Kidney (tissue), 14 donors: ENCODE data around the gene BCAR1. TPM values are rescaled to one million over a fixed set of nuclear protein-coding genes. Genes with fewer than 3 reads are reported as not detected.

Experiments
- DNase-seq, 5 donors: peaks; one replicate each; pipeline ENCODE4 v3.0.0-alpha.2; 2013 to 2020
- FAIRE-seq: peaks from 2 replicates; lab custom pipeline; 2012; peaks lifted over from hg19 to GRCh38; lab: Jason Lieb, UNC
- H3K27ac ChIP-seq, 2 donors: one replicate each; pipeline ENCODE4 v1.7.0; 2013; ENCODE audit warnings: low read depth in 2 of 2, low read length in 2 of 2, inconsistent platforms in 1 of 2
- H3K27me3 ChIP-seq: one replicate; pipeline ENCODE4 v1.7.1; 2013; ENCODE audit warnings: low read length, inconsistent platforms; ENCODE audit not compliant: control insufficient read depth, insufficient read depth
- H3K36me3 ChIP-seq, 3 donors: one replicate each; pipeline versions ENCODE4 v1.7.0 to v1.7.1; 2013; ENCODE audit warnings: low read length in 3 of 3, control low read depth in 1 of 3, inconsistent platforms in 1 of 3; ENCODE audit not compliant: insufficient read depth in 3 of 3, control insufficient read depth in 2 of 3
- H3K4me1 ChIP-seq, 3 donors: one replicate each; pipeline versions ENCODE4 v1.7.0 to v1.7.1; 2013; ENCODE audit warnings: low read length in 3 of 3, inconsistent platforms in 1 of 3, low read depth in 1 of 3; ENCODE audit not compliant: control insufficient read depth in 2 of 3, insufficient read depth in 2 of 3
- H3K4me3 ChIP-seq, 3 donors: one replicate each; pipeline versions ENCODE4 v1.7.0 to v1.8.1; 2013; ENCODE audit warnings: low read length in 3 of 3, control low read depth in 1 of 3, inconsistent platforms in 1 of 3
- H3K9ac ChIP-seq, 3 donors: one replicate each; pipeline versions ENCODE4 v1.7.0 to v1.7.1; 2013; ENCODE audit warnings: low read length in 3 of 3, control low read depth in 1 of 3, inconsistent platforms in 1 of 3
- H3K9me3 ChIP-seq, 3 donors: one replicate each; pipeline versions ENCODE4 v1.7.0 to v1.7.1; 2013; ENCODE audit warnings: low read length in 3 of 3, control low read depth in 1 of 3, inconsistent platforms in 1 of 3; ENCODE audit not compliant: control insufficient read depth in 2 of 3, insufficient read depth in 1 of 3
- CTCF ChIP-seq: IDR thresholded peaks from 3 replicates; pipeline ENCODE4 v1.5.1; 2012; ENCODE audit warnings: mild to moderate bottlenecking, moderate library complexity, borderline replicate concordance; ENCODE audit not compliant: insufficient read depth; ENCODE audit errors: extremely low read depth
- intact Hi-C: fragments of 100-400 bp; cut with DNase I; formaldehyde crosslinking; loops from one replicate; pipeline ENCODE4 v1.11.1; 2022
- polyA plus RNA-seq: library from polyadenylated mRNA; stranded (reverse); fragments of 350-450 nt; fragmentation: Illumina TruSeq; extraction: RNeasy Lipid Tissue Mini Kit (QIAGEN cat#74804); gene quantifications from one replicate; pipeline ENCODE4 v1.2.3, GENCODE V29; 2014; ENCODE audit warnings: low read depth, low replicate concordance; ENCODE audit not compliant: insufficient read depth
- total RNA-seq: library from RNA; stranded (reverse); fragmentation: NEBNext Ultra II Directional; extraction: Animal tissue kit (Norgen Biotek cat#: 25700); gene quantifications from one replicate; pipeline ENCODE4 v1.2.1, GENCODE V29; 2021
- donor health status: control.
- donor health status: control.
- donor health status: control.
- donor health status: control.
- donor health status: control.
- donor health status: DM: yes; HTN: yes; CAD: no.
- donor health status: Normal renal cell carcinoma (clear cell type).

BCAR1 gene
- total and polyA plus RNA-seq, 2 donors from 2014 or later, result 69.1 to 123 TPM

- TF ChIP-seq CTCF, result no peak
- FAIRE-seq, result no peak
These were observed 16.3 kb upstream of the BCAR1 start for GRCh38 chr16:75267631-75268264.

GRCh38 chr16:75266738-75267630 lies 15.6 kb upstream of the BCAR1 start:
- Histone ChIP-seq H3K36me3 (no peaks in the 10 kb centered on the region), H3K9me3 (no peaks in the 10 kb centered on the region), H3K4me1 (peaks cover 0 to 31% (median 29%) of the 10 kb centered on the region in 3 donors), H3K9ac (peak overlapping the region in 1 of 3 donors; percentile 71), H3K27me3 (no peaks in the 10 kb centered on the region), H3K4me3 (peak overlapping the region in 1 of 3 donors; percentile 84), H3K27ac (no peak overlapping the region)
- DNase-seq (peak in 1 of 5 donors; percentile 42), FAIRE-seq (no peak)
- no peak for TF ChIP-seq CTCF
- intact Hi-C loops, result no loop called here

More at GRCh38 chr16:75267631-75268264, 16.3 kb upstream of the BCAR1 start:
- Histone ChIP-seq H3K27me3 (no peaks in the 10 kb centered on the region), H3K27ac (no peak overlapping the region), H3K9ac (no peak overlapping the region), H3K36me3 (no peaks in the 10 kb centered on the region), H3K4me1 (peaks cover 0 to 25% (median 24%) of the 10 kb centered on the region in 3 donors), H3K4me3 (no peak overlapping the region), H3K9me3 (no peaks in the 10 kb centered on the region)
- intact Hi-C loops, result no loop called here
- peak in 2 of 5 donors; percentile 49 to 84 for DNase-seq

GRCh38 chr16:75265911-75266701 lies 14.7 kb upstream of the BCAR1 start:
- Histone ChIP-seq H3K4me1 (peaks cover 0 to 40% (median 34%) of the 10 kb centered on the region in 3 donors), H3K4me3 (peak overlapping the region; percentile 12 to 84 (median 41)), H3K27me3 (no peaks in the 10 kb centered on the region), H3K36me3 (no peaks in the 10 kb centered on the region), H3K9me3 (no peaks in the 10 kb centered on the region), H3K27ac (peak overlapping the region; percentile 55 to 67), H3K9ac (peak overlapping the region in 2 of 3 donors; percentile 66 to 71)
- TF ChIP-seq CTCF, result no peak
- DNase-seq (peak; percentile 88 to 92 (median 92)), FAIRE-seq (no peak)
- intact Hi-C loops, result no loop called here
